GM23338 (cell line): ENCODE data around the gene C1orf74. TPM values are rescaled to one million over a fixed set of nuclear protein-coding genes. Genes with fewer than 3 reads are reported as not detected.

Experiments used
- ATAC-seq: fragments of 200-7000 bp; cut with Tn5 transposase; 3 replicates; pipeline ENCODE4 v1.9.1; 2020
- DNase-seq: peaks from one replicate; pipeline ENCODE4 v3.0.0-alpha.2; 2015; ENCODE audit warnings: low spot score
- H2AFZ ChIP-seq: fragments of 200-600 bp; sonication (generic); 2 replicates; pipeline ENCODE4 v1.8.0; 2016; ENCODE audit warnings: antibody characterized with exemption, mild to moderate bottlenecking, moderate library complexity
- H3F3A ChIP-seq: fragments of 200-600 bp; sonication (generic); replicated peaks from 2 replicates; pipeline ENCODE4 v1.8.0; 2017; ENCODE audit warnings: antibody characterized with exemption, mixed run types, low read depth
- H3K27ac ChIP-seq: fragments of 200-600 bp; sonication (generic); 2 replicates; pipeline ENCODE4 v1.6.1; 2016; ENCODE audit warnings: low read depth
- H3K27me3 ChIP-seq: fragments of 200-600 bp; sonication (generic); 2 replicates; pipeline ENCODE4 v1.8.0; 2016; ENCODE audit warnings: mild to moderate bottlenecking, mixed run types, moderate library complexity; ENCODE audit not compliant: insufficient read depth
- H3K36me3 ChIP-seq: fragments of 200-600 bp; sonication (generic); 2 replicates; pipeline ENCODE4 v1.8.0; 2016; ENCODE audit warnings: mild to moderate bottlenecking; ENCODE audit not compliant: insufficient read depth
- H3K4me1 ChIP-seq: fragments of 200-600 bp; sonication (generic); 2 replicates; pipeline ENCODE4 v1.8.0; 2016; ENCODE audit warnings: mild to moderate bottlenecking, moderate library complexity; ENCODE audit not compliant: insufficient read depth
- H3K4me2 ChIP-seq: fragments of 200-600 bp; sonication (generic); 2 replicates; pipeline ENCODE4 v1.7.1; 2017; ENCODE audit warnings: mixed run types
- H3K4me3 ChIP-seq: fragments of 200-600 bp; sonication (generic); 2 replicates; pipeline ENCODE4 v1.6.1; 2016; ENCODE audit warnings: mixed run types
- H3K79me2 ChIP-seq: fragments of 200-600 bp; sonication (generic); replicated peaks from 2 replicates; pipeline ENCODE4 v1.8.0; 2017; ENCODE audit warnings: mild to moderate bottlenecking; ENCODE audit not compliant: insufficient read depth
- H3K9me2 ChIP-seq: fragments of 200-600 bp; sonication (generic); 2 replicates; pipeline ENCODE4 v1.8.0; 2017; ENCODE audit not compliant: insufficient read depth
- H4K20me1 ChIP-seq: fragments of 200-600 bp; sonication (generic); replicated peaks from 2 replicates; pipeline ENCODE4 v1.8.0; 2017; ENCODE audit warnings: mild to moderate bottlenecking; ENCODE audit not compliant: insufficient read depth
- H3K27ac Mint-ChIP-seq: 2 replicates; pipeline ENCODE4 v1.8.0; 2020; ENCODE audit warnings: inconsistent platforms, mild to moderate bottlenecking, moderate library complexity, mixed read lengths
- H3K27me3 Mint-ChIP-seq: 3 replicates; pipeline ENCODE4 v1.8.0; 2022; ENCODE audit warnings: low read depth, mild to moderate bottlenecking, moderate library complexity, mixed read lengths, inconsistent platforms; ENCODE audit not compliant: insufficient read depth, poor library complexity
- H3K36me3 Mint-ChIP-seq: 3 replicates; pipeline ENCODE4 v1.8.0; 2021; ENCODE audit warnings: low read depth, mild to moderate bottlenecking, inconsistent platforms, moderate library complexity, mixed read lengths
- H3K4me1 Mint-ChIP-seq: 3 replicates; pipeline ENCODE4 v1.8.0; 2020; ENCODE audit warnings: mild to moderate bottlenecking, inconsistent platforms, mixed read lengths
- H3K4me3 Mint-ChIP-seq: 3 replicates; pipeline ENCODE4 v1.8.0; 2021; ENCODE audit warnings: moderate library complexity, mild to moderate bottlenecking, inconsistent platforms, mixed read lengths
- H3K9me3 Mint-ChIP-seq: 3 replicates; pipeline ENCODE4 v1.8.0; 2020; ENCODE audit warnings: moderate library complexity, mild to moderate bottlenecking, inconsistent platforms, mixed read lengths
- EZH2phosphoT487 ChIP-seq: fragments of 200-600 bp; sonication (generic); IDR thresholded peaks from one replicate; pipeline ENCODE4 v1.8.1; 2018; ENCODE audit warnings: antibody characterized with exemption; ENCODE audit not compliant: unreplicated experiment
- POLR2AphosphoS5 ChIP-seq: IDR thresholded peaks from 2 replicates; pipeline ENCODE4 v1.6.1; 2016; ENCODE audit warnings: antibody characterized with exemption, low read depth
- STAT1 ChIP-seq: IDR thresholded peaks from one replicate; pipeline ENCODE4 v1.6.1; 2016; ENCODE audit warnings: antibody characterized with exemption; ENCODE audit not compliant: unreplicated experiment
- polyA plus RNA-seq: library from polyadenylated mRNA; unstranded; fragments of >200 nt; fragmentation: Nextera tagmentation; extraction: Ambion mirVana; gene quantifications from 2 replicates; pipeline ENCODE4 v1.2.1, GENCODE V29; 2016
- total RNA-seq: library from RNA; depleted of rRNA; stranded (reverse); fragments of >200 nt; shearing (Covaris generic); gene quantifications from 2 replicates; pipeline ENCODE4 v1.2.3, GENCODE V29; 2014
- TF ChIP-seq, protein P1 (sequence below): fragments of 250-450 bp; sonication (Bioruptor Pico); IDR thresholded peaks from 2 replicates; pipeline ENCODE4 v1.5.0; 2020; ENCODE audit warnings: mild to moderate bottlenecking, moderate library complexity
- TF ChIP-seq, protein P2 (sequence below): IDR thresholded peaks from 2 replicates; pipeline ENCODE4 v1.6.1; 2016; ENCODE audit warnings: antibody characterized with exemption

C1orf74 gene
- total and polyA plus RNA-seq, 2 experiments from 2014 or later, result 2.8 to 3.9 TPM

DNA sequence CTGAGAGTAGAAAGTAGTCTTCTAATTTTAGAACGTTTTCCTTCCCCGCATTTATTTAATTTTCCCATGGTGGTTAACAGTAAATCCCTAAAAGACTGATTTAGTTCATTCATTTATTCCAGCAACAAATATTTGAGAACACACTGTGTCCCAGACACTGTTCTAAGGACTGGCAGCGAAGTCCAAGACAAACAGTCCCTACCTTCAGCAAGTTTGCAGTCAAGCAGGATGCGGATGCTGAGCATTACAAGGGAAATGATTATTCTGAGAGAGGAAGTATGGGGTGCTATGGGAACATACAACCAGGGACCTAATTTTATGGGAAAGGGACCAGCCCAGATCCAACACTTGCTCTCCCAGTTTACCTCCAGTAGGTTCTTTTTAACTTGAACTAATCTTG, 1.2 kb upstream of the C1orf74 start:
- peaks cover 9% of the 10 kb centered on the region for H3K4me1 Mint-ChIP-seq
- H3K4me1 ChIP-seq, result peaks cover 4% of the 10 kb centered on the region; the same call in 1 of the 2 replicates
- H3K9me3 Mint-ChIP-seq, result peaks cover 2% of the 10 kb centered on the region; the same call in 1 of the 3 replicates
- no peaks in the 10 kb centered on the region for H3K9me2 ChIP-seq
- H3K4me2 ChIP-seq, result no peak overlapping the region
- no peak for TF ChIP-seq POLR2AphosphoS5
- TF ChIP-seq, protein P1, sequence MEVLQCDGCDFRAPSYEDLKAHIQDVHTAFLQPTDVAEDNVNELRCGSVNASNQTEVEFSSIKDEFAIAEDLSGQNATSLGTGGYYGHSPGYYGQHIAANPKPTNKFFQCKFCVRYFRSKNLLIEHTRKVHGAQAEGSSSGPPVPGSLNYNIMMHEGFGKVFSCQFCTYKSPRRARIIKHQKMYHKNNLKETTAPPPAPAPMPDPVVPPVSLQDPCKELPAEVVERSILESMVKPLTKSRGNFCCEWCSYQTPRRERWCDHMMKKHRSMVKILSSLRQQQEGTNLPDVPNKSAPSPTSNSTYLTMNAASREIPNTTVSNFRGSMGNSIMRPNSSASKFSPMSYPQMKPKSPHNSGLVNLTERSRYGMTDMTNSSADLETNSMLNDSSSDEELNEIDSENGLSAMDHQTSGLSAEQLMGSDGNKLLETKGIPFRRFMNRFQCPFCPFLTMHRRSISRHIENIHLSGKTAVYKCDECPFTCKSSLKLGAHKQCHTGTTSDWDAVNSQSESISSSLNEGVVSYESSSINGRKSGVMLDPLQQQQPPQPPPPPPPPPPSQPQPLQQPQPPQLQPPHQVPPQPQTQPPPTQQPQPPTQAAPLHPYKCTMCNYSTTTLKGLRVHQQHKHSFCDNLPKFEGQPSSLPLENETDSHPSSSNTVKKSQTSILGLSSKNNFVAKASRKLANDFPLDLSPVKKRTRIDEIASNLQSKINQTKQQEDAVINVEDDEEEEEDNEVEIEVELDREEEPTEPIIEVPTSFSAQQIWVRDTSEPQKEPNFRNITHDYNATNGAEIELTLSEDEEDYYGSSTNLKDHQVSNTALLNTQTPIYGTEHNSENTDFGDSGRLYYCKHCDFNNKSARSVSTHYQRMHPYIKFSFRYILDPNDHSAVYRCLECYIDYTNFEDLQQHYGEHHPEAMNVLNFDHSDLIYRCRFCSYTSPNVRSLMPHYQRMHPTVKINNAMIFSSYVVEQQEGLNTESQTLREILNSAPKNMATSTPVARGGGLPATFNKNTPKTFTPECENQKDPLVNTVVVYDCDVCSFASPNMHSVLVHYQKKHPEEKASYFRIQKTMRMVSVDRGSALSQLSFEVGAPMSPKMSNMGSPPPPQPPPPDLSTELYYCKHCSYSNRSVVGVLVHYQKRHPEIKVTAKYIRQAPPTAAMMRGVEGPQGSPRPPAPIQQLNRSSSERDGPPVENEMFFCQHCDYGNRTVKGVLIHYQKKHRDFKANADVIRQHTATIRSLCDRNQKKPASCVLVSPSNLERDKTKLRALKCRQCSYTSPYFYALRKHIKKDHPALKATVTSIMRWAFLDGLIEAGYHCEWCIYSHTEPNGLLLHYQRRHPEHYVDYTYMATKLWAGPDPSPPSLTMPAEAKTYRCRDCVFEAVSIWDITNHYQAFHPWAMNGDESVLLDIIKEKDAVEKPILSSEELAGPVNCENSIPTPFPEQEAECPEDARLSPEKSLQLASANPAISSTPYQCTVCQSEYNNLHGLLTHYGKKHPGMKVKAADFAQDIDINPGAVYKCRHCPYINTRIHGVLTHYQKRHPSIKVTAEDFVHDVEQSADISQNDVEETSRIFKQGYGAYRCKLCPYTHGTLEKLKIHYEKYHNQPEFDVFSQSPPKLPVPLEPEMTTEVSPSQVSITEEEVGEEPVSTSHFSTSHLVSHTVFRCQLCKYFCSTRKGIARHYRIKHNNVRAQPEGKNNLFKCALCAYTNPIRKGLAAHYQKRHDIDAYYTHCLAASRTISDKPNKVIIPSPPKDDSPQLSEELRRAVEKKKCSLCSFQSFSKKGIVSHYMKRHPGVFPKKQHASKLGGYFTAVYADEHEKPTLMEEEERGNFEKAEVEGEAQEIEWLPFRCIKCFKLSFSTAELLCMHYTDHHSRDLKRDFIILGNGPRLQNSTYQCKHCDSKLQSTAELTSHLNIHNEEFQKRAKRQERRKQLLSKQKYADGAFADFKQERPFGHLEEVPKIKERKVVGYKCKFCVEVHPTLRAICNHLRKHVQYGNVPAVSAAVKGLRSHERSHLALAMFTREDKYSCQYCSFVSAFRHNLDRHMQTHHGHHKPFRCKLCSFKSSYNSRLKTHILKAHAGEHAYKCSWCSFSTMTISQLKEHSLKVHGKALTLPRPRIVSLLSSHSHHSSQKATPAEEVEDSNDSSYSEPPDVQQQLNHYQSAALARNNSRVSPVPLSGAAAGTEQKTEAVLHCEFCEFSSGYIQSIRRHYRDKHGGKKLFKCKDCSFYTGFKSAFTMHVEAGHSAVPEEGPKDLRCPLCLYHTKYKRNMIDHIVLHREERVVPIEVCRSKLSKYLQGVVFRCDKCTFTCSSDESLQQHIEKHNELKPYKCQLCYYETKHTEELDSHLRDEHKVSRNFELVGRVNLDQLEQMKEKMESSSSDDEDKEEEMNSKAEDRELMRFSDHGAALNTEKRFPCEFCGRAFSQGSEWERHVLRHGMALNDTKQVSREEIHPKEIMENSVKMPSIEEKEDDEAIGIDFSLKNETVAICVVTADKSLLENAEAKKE (CRISPR knock-in tag), result no peak
- TF ChIP-seq STAT1, result no peak
- TF ChIP-seq EZH2phosphoT487, result no peak
- TF ChIP-seq, protein P2, sequence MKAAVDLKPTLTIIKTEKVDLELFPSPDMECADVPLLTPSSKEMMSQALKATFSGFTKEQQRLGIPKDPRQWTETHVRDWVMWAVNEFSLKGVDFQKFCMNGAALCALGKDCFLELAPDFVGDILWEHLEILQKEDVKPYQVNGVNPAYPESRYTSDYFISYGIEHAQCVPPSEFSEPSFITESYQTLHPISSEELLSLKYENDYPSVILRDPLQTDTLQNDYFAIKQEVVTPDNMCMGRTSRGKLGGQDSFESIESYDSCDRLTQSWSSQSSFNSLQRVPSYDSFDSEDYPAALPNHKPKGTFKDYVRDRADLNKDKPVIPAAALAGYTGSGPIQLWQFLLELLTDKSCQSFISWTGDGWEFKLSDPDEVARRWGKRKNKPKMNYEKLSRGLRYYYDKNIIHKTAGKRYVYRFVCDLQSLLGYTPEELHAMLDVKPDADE, result no peak
- no peaks in the 10 kb centered on the region; the same call in 1 of the 2 replicates for H3K79me2 ChIP-seq
- H3K27ac Mint-ChIP-seq, result no peak overlapping the region
- no peak for ATAC-seq
- peaks cover 4% of the 10 kb centered on the region for H3K27me3 Mint-ChIP-seq
- H3K36me3 Mint-ChIP-seq, result peaks cover 9% of the 10 kb centered on the region
- H3K4me3 ChIP-seq, result no peak overlapping the region
- H3K27me3 ChIP-seq, result no peaks in the 10 kb centered on the region
- no peaks in the 10 kb centered on the region for H3K36me3 ChIP-seq
- no peaks in the 10 kb centered on the region for H3F3A ChIP-seq
- no peak overlapping the region for H3K4me3 Mint-ChIP-seq
- H2AFZ ChIP-seq, result no peak overlapping the region
- DNase-seq, result no peak
- no peaks in the 10 kb centered on the region for H4K20me1 ChIP-seq
- H3K27ac ChIP-seq, result no peak overlapping the region
